Stimulated activated CD8-positive, alpha-beta memory T cell treated with anti-CD3 and anti-CD28 coated beads, Interleukin-12 subunit alpha, Interleukin-12 subunit beta, amount 100 ng/mL, for 4 hours (primary cell): ENCODE data around the gene DUSP8.

Experiments
- DNase-seq: peaks from one replicate; pipeline ENCODE4 v3.0.0-alpha.2; 2020; ENCODE audit warnings: low read depth

Gene DUSP8

DNA sequence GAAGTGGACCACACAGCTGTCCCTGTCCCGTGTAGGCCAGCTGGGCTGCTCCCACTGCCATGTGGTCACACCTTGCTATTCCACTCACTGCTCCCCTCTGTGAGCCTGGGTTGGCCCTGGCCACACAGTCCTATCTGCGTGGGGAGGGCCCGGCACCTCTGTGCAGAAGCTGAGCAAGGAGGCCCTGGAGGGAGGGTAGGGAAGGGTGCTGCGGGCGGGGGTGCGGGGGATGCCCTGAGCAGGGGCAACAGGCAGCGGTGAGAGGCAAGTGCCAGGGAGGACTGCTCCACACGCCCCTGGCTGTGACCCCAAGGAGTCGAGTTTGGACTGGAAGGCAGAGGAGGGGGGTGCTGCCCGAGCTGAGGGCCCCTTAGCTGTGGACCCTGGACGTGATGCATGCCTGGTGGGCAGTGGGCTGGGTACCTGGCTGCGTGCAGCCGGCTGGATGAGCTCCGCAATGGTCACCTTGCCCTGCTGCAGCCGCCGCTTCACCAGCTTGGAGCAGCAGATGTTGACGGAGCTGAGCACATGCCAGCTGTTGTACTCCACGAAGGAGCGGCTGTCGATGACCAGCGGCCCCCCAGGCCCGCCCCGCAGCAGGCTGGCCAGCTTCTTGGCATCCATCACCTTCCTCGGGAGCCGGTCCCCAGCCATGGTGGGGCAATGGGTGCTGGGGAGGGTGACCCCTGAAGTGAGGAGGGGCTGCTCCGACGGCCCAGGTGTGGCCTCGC is 6.7 kb downstream of the DUSP8 start:
- no peak for DNase-seq

DNA sequence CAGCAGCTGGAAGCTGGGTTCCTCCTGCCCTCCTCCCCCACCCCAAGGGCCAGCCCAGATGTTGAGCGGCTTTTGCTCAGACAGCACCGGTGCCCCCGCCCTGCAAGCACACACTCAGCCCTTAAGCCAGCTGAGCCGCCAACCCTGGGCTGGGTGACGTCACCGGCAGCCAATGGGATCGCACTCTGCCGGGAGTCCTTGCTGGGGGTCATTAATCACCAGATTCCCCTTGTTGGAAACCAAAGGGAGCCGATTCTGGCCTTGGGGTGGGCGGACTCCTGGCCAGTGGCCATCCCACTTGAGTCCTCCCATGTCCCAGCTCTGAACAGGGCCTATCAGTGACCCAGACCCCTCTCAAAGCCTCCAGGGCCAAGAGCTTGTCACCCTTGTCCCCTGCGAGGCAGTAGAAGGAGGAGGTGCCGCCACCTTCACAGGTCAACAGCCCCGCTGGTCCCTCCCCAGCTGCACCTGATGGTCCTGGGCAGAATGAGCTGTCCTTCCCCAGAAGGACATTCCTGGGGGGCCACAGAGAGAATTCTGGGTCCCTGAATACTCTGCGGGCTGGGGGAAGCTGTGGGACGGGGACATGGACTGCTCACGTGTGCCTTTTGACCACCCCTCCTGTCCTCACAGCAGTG is 7.4 kb downstream of the DUSP8 start:
- no peak for DNase-seq

DNA sequence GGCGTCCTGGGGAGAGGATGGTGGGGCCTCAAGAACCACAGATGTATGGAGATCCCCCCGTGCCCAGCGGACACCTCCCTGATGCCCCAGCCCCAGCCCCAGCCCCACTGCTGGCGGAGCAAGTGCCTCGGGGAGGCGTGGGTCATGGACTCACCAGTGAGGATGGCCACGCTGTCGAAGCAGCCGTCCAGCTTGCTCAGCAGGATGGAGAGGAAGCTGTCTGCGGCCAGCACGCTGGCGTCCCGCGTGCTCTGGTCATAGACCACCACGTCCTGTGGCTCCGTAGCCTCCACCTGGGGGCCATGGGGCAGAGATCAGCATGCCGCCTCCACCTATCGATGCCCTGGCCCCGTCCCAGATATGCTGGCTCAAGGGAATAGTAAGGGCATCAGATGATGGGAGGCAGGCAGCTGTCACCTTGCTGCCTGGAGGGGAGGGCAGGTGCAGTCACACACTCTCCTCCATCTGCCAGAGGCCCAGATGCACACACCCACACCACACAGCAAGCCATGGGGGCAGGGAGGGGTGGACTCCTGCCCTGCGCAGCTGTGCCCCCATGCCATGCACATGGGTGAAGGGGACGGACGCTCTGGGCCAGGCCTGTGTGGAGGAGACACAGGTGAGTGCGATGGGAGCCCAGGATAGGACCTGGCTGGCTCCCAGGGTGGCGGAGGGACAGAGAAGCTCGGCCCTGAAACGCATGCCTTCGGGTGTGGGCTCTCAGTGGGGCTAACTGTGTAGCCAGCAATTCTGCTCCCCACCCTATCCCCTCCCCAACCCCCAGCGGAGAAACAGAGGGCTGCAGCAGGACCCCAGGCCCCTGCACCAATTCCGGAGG is 8.2 kb downstream of the DUSP8 start:
- DNase-seq = no peak

DNA sequence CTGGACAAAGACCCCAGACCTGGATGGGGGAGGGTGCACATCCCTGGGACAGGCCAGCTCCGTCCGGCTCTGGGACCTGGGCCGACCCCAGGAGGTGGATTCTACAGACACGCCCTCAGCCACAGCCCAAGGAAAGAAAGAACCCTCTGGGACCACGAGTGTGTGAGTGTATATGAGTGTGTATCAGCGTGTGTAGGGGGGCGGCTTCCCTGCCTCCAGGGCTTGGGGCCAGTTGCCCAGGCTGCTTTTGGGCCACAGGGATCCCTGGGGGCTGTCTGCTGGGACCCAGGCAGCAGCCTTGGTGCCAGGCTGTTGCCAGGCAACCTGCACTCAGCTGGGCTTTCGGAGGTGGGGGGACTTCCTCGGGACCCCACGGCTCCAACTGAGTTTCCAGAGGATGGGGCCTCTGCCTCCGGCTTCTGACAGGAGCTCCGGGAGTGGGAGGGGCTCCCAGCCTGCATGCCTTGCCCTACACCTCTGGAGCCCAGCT is 8.9 kb downstream of the DUSP8 start:
- no peak for DNase-seq

DNA sequence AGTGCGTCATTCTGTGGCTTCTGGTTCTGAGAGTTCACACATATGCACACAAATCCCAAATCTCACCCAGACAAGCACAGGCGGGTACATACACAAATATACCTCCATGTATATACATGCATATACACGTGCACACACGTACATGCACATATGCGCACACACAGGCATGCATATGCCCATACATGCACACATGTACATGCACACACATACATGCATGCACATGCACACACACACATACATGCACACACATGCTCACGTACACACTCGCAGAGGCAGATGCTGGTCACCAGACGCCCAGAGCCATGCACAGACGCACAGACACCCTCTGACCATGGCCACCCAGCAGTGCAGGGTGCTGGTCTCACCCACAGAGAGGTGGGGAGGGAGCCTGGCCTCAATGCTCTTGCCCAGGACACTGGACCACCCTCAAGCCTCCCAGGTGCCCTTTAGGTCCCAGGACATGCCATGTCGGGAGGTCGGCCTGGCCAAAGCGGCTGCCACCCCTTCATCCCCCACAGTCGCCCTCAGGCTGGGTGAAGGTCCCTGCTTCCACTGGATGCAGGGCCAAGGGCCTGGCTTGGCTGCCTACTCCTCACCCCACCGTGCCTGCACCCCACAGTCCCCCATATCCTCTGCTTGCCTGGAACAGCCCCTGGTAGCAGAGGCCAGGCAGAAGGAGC is 9.5 kb downstream of the DUSP8 start:
- no peak for DNase-seq

DNA sequence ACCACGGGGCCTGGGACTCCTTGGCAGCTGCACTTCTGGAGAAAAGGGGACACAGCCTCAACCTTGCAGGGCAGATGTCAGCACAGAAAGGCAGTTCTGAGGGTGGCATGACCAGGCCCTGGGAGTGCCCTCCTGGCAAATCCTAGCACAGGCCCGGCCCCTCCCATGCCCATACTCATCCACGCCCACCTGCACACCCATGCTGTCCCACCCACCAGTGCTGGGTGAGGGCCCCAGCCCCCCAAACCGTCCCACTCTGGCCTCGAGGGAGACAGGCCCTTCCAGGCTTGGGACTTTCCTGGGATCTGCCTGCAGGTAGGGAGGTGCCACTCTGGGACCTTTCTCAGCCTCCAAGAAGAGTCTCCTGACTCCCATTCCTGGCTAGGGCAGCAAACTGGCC is 10.1 kb downstream of the DUSP8 start:
- DNase-seq = no peak

DNA sequence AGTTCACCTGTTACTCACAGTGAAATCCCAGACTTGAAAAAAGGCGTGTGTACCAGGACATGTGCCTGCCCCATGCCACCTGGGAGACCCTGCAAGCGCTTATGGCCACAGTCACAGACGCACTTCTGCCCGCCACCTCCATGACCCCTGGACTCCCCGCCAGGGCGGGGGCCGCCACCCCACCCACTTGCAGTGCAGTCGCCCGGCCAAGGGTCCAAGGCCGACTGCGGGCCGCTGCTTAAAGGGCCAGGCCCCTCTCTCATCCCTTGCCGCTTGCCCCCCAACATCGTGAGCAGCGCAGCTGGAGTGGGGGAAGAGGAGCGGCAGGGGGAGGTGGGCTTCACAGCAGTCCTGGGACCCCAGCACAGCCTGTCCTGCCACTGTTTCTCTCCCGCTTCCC is 10.8 kb downstream of the DUSP8 start:
- no peak for DNase-seq

DNA sequence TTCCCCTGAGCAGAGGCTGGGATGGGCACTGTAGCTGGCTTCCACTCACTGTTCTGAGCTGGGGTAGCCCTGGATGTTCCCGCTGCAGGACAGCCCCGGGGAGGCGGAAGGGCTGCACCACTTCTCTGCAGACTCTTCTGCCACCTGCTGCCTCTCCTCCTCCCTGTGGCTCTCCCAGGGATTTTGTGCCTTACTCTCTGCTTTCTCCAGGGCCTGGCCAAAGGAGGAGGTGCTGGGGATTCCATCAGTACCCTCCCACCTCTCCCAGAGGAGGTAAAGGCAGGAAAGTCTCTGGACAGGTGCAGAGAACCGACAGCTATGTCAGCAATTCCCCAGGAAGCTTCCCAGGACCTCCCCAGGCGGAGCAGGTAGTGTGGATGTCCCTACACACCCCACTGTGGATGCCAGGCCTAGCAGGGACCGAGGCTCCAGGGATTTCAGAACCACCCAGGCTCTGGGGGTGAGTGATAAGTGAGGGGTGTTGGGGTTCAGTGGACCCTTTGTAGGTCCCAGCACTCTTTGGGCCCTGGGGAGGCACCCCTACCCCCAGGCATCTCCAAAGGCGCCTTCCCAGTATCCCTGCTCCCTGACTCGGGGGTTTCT is 11.3 kb downstream of the DUSP8 start:
- no peak for DNase-seq

DNA sequence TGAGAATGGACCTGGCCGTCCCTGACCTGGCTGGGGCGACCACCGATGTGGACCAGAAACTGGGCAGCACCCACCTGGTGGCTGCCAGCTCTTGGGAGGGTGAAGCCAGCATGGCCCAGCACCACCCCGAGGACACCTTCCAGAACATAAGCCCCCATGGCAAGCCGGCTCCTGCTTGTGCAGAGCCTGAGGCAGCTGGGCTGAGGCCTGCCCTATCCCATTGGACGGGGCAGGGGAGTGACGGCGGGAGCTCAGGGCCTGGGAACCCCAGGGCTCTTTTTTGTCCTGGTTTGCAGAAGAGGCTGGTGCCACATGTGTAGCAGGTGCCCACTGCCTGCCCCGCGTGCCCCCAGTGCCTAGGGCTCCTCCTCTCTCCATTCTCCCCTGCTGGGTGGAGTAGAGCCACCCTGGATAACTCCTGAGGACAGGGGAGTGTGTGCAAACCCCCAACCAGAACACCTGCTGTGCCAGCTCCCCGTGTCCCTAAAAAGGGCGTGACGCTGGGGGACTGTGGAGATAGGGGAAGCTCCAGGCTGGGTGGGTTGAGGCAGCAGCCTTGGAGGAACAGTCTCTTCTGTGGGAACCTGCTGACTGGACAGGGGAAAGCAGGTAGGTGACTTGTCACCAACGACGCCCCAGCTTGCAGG is 11.9 kb downstream of the DUSP8 start:
- no peak for DNase-seq

DNA sequence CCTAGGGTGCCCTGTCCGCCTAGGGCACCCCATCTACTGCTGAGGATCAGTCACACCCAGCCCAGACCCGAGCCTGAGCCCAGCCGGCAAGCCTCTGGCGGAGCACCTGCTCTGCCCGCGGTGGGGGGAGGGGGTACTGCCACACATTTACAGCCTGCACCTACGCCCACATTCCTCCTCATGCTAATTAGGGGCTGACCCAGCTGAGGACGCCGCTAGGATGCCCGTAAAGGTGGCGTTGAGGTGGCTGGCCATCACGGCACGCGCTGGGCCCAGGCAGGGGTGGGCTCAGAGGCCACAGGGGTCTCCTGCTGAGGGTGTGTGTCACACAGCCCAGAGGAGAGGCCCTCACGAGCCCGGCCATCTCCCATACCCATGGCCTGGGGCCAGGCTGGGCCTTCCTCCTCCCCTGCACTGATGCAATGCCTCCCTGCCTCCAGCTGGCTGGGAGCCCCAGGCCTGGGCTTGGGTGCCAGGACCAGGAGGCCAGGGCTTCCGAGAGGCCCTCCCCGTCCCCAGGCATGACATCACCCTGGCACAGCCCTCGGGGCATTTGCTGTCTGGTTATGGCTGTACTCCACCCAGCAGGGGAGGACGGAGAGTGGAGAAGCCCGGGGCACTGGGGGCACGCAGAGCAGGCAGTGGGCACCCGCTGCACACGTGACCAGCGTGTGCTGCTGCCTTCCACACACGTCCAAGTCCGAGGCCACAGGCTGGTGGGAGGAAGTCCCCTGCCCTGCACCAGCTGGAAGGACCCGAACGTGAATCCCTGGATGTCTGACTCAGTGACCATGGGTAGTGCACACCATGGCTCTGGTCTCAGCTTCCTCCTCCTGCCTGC is 12.7 kb downstream of the DUSP8 start:
- DNase-seq = no peak

DNA sequence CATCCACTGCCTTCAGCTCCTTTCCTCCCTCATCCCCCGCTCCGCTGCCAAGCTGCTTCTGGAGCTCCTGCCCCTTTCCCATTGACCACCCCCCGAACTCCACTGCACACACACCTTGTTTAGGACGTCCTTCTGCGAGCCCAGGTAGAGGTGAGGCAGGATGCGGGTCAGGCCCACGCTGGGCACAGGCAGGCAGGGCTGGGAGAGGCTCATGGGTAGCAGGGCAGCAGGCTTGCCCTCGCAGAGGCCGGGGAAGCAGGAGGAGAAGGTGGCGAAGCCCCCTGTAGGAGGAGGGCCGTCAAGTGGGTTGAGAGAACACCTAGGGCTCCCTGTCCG is 13.3 kb downstream of the DUSP8 start:
- DNase-seq = no peak

DNA sequence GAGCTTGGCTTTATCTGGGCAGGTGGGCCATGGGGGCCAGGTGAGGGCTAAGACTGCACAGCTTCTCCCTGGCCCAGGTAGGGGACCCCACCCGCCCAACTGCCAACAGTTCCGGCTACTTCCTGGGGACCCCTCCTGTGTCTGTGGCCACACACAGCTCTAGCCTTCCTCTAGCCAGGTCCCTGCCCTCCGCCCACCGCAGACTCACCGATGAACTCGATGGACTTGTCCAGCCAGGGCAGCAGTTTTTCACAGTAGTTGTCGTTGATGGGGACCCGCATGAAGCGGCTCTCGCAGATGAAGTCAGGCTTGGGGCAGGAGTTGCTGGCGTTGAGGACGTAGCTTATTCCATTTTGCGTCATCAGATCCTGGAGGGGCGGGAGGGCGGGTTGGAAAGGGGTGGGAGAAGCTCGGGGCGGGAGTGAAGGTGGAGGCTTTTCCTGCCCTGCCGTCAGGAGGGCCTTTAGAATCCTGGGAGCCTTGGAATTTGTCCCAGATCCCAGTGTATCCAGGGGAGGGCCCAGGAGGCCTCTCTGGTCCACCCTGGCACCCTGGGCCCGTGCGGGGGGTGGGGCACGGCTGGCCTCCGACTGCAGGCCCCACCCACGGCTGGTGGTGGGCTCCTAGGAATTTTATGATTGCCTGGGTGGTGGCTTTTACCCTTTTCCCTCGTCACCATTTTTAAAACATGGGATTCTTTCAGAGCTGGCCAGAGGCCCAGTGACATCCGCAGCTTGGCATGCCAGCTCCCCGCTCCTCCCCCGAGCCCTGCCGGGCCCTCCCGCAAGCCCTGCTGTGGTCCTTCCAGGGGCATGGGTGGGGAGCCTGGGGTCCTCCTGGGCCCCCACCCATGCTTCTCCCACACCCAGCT is 13.9 kb downstream of the DUSP8 start:
- DNase-seq = no peak

DNA sequence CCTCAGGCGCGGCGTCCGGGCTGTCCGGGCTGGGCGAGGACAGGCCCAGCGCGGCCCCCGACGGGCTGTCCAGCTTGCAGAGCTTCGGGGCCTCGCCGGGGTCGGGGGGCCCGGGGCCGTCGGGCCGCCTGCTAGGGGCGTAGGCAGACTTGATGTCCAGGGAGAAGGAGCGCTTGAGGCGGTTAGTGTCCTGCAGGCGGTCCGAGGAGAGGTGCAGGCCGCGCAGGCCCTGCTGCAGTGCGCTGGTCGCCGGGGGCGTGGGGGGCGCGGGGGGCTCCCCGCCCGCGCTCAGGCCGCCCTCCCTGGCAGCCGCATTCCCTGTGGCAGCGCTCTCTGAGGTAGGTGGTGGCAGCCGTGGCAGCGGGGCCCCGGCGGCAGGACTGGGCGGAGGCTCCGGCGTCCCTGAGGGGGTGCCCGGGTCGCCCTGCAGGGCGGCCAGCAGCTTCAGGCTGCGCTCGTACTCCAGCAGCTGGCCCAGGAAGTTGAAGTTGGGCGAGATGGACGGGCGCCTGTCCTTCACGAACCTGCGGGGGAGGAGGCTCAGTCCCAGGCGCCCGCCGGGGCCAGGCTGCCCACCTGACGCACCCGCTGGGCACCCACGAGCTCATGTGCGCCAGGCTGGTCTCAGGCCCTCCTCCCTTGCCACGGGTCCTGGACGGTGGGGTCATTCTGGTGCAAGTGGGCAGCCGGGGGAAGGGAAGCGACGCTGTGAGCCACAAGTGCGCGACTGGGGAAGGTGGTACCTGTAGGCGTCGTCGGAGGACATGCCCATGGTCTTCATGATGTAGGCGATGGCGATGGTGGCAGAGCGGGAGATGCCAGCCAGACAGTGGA is 14.8 kb downstream of the DUSP8 start:
- DNase-seq = no peak

DNA sequence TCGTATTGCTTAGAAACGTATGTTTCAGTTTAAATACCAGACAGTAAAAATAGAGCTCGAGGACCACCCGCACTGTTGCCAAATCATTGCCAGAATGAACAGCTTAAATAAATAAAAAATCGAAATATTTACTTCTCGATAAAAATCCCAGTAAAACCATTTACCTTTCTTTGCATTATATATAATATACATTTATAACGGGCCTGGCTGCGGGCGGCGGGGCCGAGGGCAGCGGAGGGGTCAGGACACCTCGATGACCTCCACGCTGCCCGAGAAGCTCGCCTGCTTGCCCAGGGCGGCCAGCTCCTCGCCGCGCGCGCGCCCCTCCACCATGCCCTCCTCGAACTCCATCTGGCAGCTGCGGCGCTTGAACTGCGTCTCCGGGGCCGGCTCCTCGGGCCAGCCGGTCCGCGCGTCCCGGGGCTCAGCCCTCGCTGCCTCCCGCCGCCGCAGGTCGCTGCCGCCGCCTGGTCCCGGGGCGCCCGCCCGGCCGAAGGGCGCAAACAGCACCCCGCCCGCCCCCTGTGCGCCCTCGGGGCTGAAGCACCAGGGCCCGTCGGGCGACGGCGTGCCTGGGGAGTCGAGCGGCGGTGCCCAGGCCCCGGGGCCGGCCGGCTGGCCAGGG is 15.7 kb downstream of the DUSP8 start:
- no peak for DNase-seq

DNA sequence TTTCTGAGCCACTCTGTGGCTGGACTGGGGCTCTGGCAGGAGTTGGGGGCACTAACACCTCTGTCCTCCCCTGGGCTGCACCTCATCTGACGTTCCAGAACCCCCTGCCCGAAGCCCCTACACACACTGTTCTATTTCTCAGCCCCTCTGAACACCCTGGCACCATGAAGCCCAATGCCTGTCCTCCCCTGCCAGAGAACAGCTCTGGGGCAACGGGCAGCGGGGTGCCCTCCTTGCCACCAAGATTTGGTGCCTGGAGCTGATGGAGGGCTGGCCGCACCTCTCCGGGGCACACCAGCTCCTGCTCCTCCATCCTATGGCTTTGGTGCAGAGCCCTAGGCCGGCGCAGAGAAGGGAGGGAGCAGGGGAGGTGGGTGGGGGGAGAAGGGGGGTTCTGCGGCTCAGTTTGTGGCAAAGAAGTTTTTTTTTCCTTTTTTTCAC is 16.3 kb downstream of the DUSP8 start:
- DNase-seq = no peak

DNA sequence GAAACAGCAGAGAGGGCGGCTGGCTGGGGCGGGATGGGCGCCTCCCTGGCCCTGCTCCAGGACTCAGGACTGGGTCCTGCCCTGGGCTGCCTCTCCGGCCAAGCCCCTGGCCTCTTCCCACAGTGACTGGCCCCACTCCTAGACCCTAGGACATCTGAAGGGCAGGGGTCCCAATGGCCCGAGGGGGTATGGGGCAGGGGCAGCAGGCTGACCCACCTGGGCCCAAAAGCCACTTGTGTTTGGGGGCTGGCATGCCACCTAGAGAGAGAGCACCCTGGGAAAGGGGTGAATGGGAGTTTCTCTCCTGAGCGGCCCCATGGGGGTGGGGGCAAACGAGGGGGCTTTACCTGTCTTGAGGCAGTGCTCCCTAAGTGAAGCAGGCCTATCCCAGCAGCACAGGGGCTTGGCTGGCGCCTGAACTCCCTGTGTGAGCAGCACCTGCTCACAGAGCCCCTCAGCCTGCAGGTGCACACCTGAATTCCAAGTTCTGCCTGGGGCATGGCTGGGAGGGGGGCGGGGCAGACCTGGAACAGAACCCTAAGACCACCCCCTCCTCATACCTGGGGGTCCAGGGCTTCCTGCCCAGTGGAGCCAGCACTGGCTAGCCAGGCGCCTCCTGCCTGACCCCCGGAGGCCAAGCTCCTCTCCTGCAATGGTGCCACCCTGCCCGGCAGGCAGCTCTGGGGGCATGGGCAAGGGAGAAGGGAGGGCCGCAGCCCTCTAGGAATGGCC is 16.9 kb downstream of the DUSP8 start:
- DNase-seq = no peak

DNA sequence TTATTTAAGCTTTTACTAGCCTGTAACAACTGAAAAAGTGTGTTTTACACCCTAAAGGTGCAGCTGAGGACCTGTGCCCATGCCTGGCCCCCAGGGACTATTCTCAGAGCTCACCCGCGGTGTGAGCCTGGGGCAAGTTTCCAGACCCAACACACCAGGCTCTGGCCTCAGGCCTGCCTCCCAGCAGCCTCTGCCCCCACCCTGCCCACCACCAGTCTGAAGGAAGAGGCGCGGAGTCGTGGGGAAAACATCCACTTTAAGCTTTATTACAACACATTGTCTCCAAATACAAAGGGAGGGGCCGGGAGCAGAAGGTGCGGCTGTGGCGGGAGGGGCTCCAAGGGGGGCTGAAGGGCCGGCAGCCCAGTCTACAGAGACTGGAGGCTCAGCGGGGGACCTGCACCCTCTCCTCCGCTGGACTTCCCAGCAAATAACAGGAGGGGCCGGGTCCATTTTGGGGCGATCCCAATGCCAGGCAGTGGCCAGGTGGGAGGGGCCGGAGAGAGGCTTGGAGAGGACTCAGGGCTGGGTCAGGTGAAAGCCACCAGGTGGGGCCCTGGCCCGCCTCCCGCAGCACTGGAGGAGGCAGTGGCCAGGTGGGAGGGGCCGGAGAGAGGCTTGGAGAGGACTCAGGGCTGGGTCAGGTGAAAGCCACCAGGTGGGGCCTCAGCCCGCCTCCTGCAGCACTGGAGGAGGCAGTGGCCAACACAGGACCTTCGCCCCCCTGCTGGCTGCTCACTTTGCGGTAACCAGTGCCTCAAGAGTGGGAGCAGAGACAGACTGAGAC is 18.1 kb downstream of the DUSP8 start:
- DNase-seq = no peak
